GM13976 (cell line): ENCODE measurements around the gene IGF2BP3.
A peak's percentile ranks its signal among the peaks of the same experiment; 100 is the strongest.

Experiments
- DNase-seq: peaks from one replicate; pipeline ENCODE4 v3.0.0; 2012; ENCODE audit warnings: low spot score
- CTCF ChIP-seq: IDR thresholded peaks from 2 replicates; pipeline ENCODE4 v1.5.1; 2012; ENCODE audit warnings: borderline replicate concordance, mild to moderate bottlenecking; ENCODE audit not compliant: insufficient read depth; ENCODE audit errors: extremely low read depth, missing control alignments, control extremely low read depth
- in situ Hi-C: fragments of 300-500 bp; cut with MboI; formaldehyde crosslinking; loops from one replicate; pipeline ENCODE4 v1.12.0; 2022; ENCODE audit warnings: low sequenced_read_pairs, mixed read lengths, inconsistent platforms; ENCODE audit not compliant: unreplicated experiment

Gene IGF2BP3

GRCh38 chr7:23347033-23347681 lies 123.1 kb downstream of the IGF2BP3 start:
- in situ Hi-C loops = no loop called here
- DNase-seq = no peak
- no peak for TF ChIP-seq CTCF

- TF ChIP-seq CTCF = no peak
- DNase-seq = peak; percentile 56
- in situ Hi-C loops = no loop called here
These were observed 124.0 kb downstream of the IGF2BP3 start for GRCh38 chr7:23346316-23346715.

- in situ Hi-C loops = no loop called here
- no peak for DNase-seq
- TF ChIP-seq CTCF = no peak
These were observed 124.7 kb downstream of the IGF2BP3 start for GRCh38 chr7:23345601-23346000.

GRCh38 chr7:23343806-23344475 lies 126.3 kb downstream of the IGF2BP3 start:
- in situ Hi-C loops = no loop called here
- DNase-seq = no peak
- TF ChIP-seq CTCF = no peak

GRCh38 chr7:23343102-23343501 lies 127.2 kb downstream of the IGF2BP3 start:
- in situ Hi-C loops = no loop called here

More at GRCh38 chr7:23343102-23343501, 127.2 kb downstream of the IGF2BP3 start:
- no peak for TF ChIP-seq CTCF
- no peak for DNase-seq
